Measurements from ENCODE around the gene DBX2.
"Not testable (repeated sequence)": the region's sequence is repeated elsewhere in the genome, so short reads cannot be mapped to it uniquely, and the experiment has no call there.

Gene DBX2

GRCh38 chr12:45050751-45051571 lies at the start of gene DBX2:
TSS of gene DBX2 (minus strand) at chr12:45051099. CDS start at chr12:45050927, 172 bp downstream.
- no peak for DNase-seq

GRCh38 chr12:45098766-45099165 lies 47.9 kb upstream of the DBX2 start:
- no peak for DNase-seq

GRCh38 chr12:45095417-45095816 lies 44.5 kb upstream of the DBX2 start:
- DNase-seq = not testable (repeated sequence)

GRCh38 chr12:45093051-45093450 lies 42.2 kb upstream of the DBX2 start:
- no peak for DNase-seq

GRCh38 chr12:45089411-45090075 lies 38.6 kb upstream of the DBX2 start:
- no peak for DNase-seq

GRCh38 chr12:45088608-45089007 lies 37.7 kb upstream of the DBX2 start:
- no peak for DNase-seq

- DNase-seq = not testable (repeated sequence)
Observed at GRCh38 chr12:45084248-45084647, 33.3 kb upstream of the DBX2 start.

GRCh38 chr12:45077251-45077650 lies 26.4 kb upstream of the DBX2 start:
- DNase-seq = no peak

- no peak for DNase-seq
Observed at GRCh38 chr12:45076417-45077026, 25.6 kb upstream of the DBX2 start.

- no peak for DNase-seq
Observed at GRCh38 chr12:45075587-45076282, 24.8 kb upstream of the DBX2 start.

GRCh38 chr12:45065125-45065626 lies 14.3 kb upstream of the DBX2 start:
- no peak for DNase-seq

GRCh38 chr12:45060976-45061375 lies 10.1 kb upstream of the DBX2 start:
- no peak for DNase-seq

- no peak for DNase-seq
Observed at GRCh38 chr12:45051572-45052125, 750 bp upstream of the DBX2 start.

GRCh38 chr12:45049912-45050750 lies 768 bp downstream of the DBX2 start:
- DNase-seq = no peak

- no peak for DNase-seq
Observed at GRCh38 chr12:45042599-45042998, 8.3 kb downstream of the DBX2 start.

GRCh38 chr12:45040977-45041376 lies 9.9 kb downstream of the DBX2 start:
- no peak for DNase-seq

GRCh38 chr12:45039757-45040156 lies 11.1 kb downstream of the DBX2 start:
- no peak for DNase-seq

GRCh38 chr12:45034861-45035265 lies 16.0 kb downstream of the DBX2 start:
- DNase-seq = no peak

GRCh38 chr12:45017916-45018315 lies 33.0 kb downstream of the DBX2 start:
- DNase-seq = no peak

- DNase-seq = no peak
Observed at GRCh38 chr12:45014396-45014795, 36.5 kb downstream of the DBX2 start.

GRCh38 chr12:45012749-45013148 lies 38.1 kb downstream of the DBX2 start:
- no peak for DNase-seq

- no peak for DNase-seq
Observed at GRCh38 chr12:45010059-45010458, 40.8 kb downstream of the DBX2 start.

All from OCI-M1 (cell line).